Neuronal stem cell (in vitro differentiated cells): ENCODE measurements around the gene SYNDIG1.

Experiments
- DNase-seq: peaks from one replicate; pipeline ENCODE4 v3.0.0-alpha.2; 2013; ENCODE audit warnings: low spot score
- H2AFZ ChIP-seq: one replicate; pipeline ENCODE4 v1.6.1; 2013; ENCODE audit warnings: mild to moderate bottlenecking, low read length, inconsistent platforms
- H2AK5ac ChIP-seq: 2 replicates; pipeline ENCODE4 v1.6.1; 2013; ENCODE audit warnings: low read depth, mild to moderate bottlenecking, inconsistent platforms, low read length, moderate library complexity, mixed read lengths
- H2BK120ac ChIP-seq: 2 replicates; pipeline ENCODE4 v1.6.1; 2013; ENCODE audit warnings: low read depth, mild to moderate bottlenecking, inconsistent platforms, low read length, moderate library complexity, mixed read lengths
- H2BK12ac ChIP-seq: one replicate; pipeline ENCODE4 v1.6.1; 2013; ENCODE audit warnings: low read length, inconsistent platforms
- H2BK15ac ChIP-seq: 2 replicates; pipeline ENCODE4 v1.6.1; 2013; ENCODE audit warnings: mild to moderate bottlenecking, low read length, inconsistent platforms, mixed read lengths
- H2BK5ac ChIP-seq: one replicate; pipeline ENCODE4 v1.6.1; 2013; ENCODE audit warnings: inconsistent platforms, mild to moderate bottlenecking, low read length, moderate library complexity
- H3K14ac ChIP-seq: one replicate; pipeline ENCODE4 v1.6.1; 2013; ENCODE audit warnings: low read length, inconsistent platforms
- H3K18ac ChIP-seq: 2 replicates; pipeline ENCODE4 v1.6.1; 2013; ENCODE audit warnings: low read length, inconsistent platforms
- H3K23ac ChIP-seq: 2 replicates; pipeline ENCODE4 v1.6.1; 2013; ENCODE audit warnings: low read depth, mild to moderate bottlenecking, mixed read lengths, low read length, inconsistent platforms; ENCODE audit not compliant: poor library complexity
- H3K27ac ChIP-seq: replicated peaks from 3 replicates; pipeline ENCODE4 v1.5.1; 2013; ENCODE audit warnings: low read length, inconsistent platforms
- H3K27me3 ChIP-seq, 3 experiments: 2 replicates each; pipeline ENCODE4 v1.6.1; 2013; ENCODE audit warnings: low read length in 3 of 3, mild to moderate bottlenecking in 2 of 3, inconsistent platforms in 1 of 3, low read depth in 1 of 3, mixed read lengths in 1 of 3, moderate library complexity in 1 of 3; ENCODE audit not compliant: control insufficient read depth in 3 of 3, insufficient read depth in 3 of 3
- H3K36me3 ChIP-seq, 2 donors: replicated peaks in 1 of 2; 2 replicates each; pipeline ENCODE4 v1.6.1; 2013; ENCODE audit warnings: low read length in 2 of 2; ENCODE audit not compliant: control insufficient read depth in 2 of 2, insufficient read depth in 2 of 2
- H3K4ac ChIP-seq: 2 replicates; pipeline ENCODE4 v1.6.1; 2013; ENCODE audit warnings: inconsistent platforms, mild to moderate bottlenecking, low read length, moderate library complexity
- H3K4me1 ChIP-seq, 2 donors: 1 replicate in 1 of 2; 2 replicates in 1 of 2; pipeline ENCODE4 v1.6.1; 2013; ENCODE audit warnings: low read length in 2 of 2, low read depth in 1 of 2; ENCODE audit not compliant: control insufficient read depth in 2 of 2, insufficient read depth in 1 of 2
- H3K4me2 ChIP-seq: one replicate; pipeline ENCODE4 v1.6.1; 2013; ENCODE audit warnings: mild to moderate bottlenecking, low read length, inconsistent platforms; ENCODE audit not compliant: insufficient read depth, poor library complexity, severe bottlenecking
- H3K4me3 ChIP-seq, 2 donors: 2 replicates each; pipeline ENCODE4 v1.5.1; 2013; ENCODE audit warnings: low read length in 2 of 2, mild to moderate bottlenecking in 2 of 2, inconsistent platforms in 1 of 2, moderate library complexity in 1 of 2
- H3K79me1 ChIP-seq: one replicate; pipeline ENCODE4 v1.6.1; 2013; ENCODE audit warnings: low read depth, mild to moderate bottlenecking, inconsistent platforms, low read length, moderate library complexity
- H3K9ac ChIP-seq: one replicate; pipeline ENCODE4 v1.6.1; 2013; ENCODE audit warnings: mild to moderate bottlenecking, low read depth, low read length, inconsistent platforms; ENCODE audit not compliant: poor library complexity
- H3K9me3 ChIP-seq, 2 donors: replicated peaks in 1 of 2; 2 replicates each; pipeline versions ENCODE3 to v1.6.1; 2013; ENCODE audit warnings: low read length in 2 of 2, mild to moderate bottlenecking in 2 of 2, inconsistent platforms in 1 of 2, low read depth in 1 of 2, mixed read lengths in 1 of 2, moderate library complexity in 1 of 2; ENCODE audit not compliant: control insufficient read depth in 2 of 2, insufficient read depth in 1 of 2
- H4K8ac ChIP-seq: one replicate; pipeline ENCODE4 v1.6.1; 2013; ENCODE audit warnings: low read depth, mild to moderate bottlenecking, inconsistent platforms, low read length, moderate library complexity
- H4K91ac ChIP-seq: one replicate; pipeline ENCODE4 v1.6.1; 2013; ENCODE audit warnings: low read length, low read depth, mild to moderate bottlenecking, inconsistent platforms; ENCODE audit not compliant: poor library complexity
- WGBS, 2 donors: extraction: QIAGEN DNeasy Blood & Tissue Kit; methylation state at CpG; one replicate each; pipeline ENCODE4 v1.1.7; 2013; ENCODE audit warnings: missing lambda C conversion rate in 2 of 2, mixed read lengths in 1 of 2; ENCODE audit not compliant: insufficient read length in 2 of 2, insufficient replicate concordance in 1 of 2; ENCODE audit errors: extremely low coverage in 2 of 2; 5-methylcytosine and 5-hydroxymethylcytosine counted together

SYNDIG1 gene

GRCh38 chr20:24583169-24583792, 113.9 kb downstream of the SYNDIG1 start:
- no peak overlapping the region for H3K23ac ChIP-seq
- peak overlapping the region; percentile 1 for H2BK5ac ChIP-seq
- DNase-seq, result no peak
- no peak overlapping the region for H4K91ac ChIP-seq
- no peak overlapping the region for H3K27ac ChIP-seq
- no peak overlapping the region for H2BK12ac ChIP-seq
- H3K27me3 ChIP-seq, result no peaks in the 10 kb centered on the region
- no peak overlapping the region for H3K4ac ChIP-seq
- peak overlapping the region; percentile 65 for H2AK5ac ChIP-seq
- H3K4me2 ChIP-seq, result no peak overlapping the region
- peaks cover 0 to 3% of the 10 kb centered on the region in 2 donors for H3K9me3 ChIP-seq
- H3K14ac ChIP-seq, result no peak overlapping the region
- H2AFZ ChIP-seq, result no peak overlapping the region
- H3K79me1 ChIP-seq, result no peaks in the 10 kb centered on the region
- peaks cover 0 to 2% of the 10 kb centered on the region in 2 donors for H3K36me3 ChIP-seq
- H2BK15ac ChIP-seq, result no peak overlapping the region
- no CpG with 5 or more reads among the region's 13 CpGs for WGBS, 2 donors
- H3K9ac ChIP-seq, result peak overlapping the region; percentile 15
- H3K4me1 ChIP-seq, result peaks cover 0 to 4% of the 10 kb centered on the region in 2 donors
- H4K8ac ChIP-seq, result no peak overlapping the region
- H3K4me3 ChIP-seq, result no peak overlapping the region
- H2BK120ac ChIP-seq, result no peak overlapping the region
- peak overlapping the region; percentile 24 for H3K18ac ChIP-seq

DNA sequence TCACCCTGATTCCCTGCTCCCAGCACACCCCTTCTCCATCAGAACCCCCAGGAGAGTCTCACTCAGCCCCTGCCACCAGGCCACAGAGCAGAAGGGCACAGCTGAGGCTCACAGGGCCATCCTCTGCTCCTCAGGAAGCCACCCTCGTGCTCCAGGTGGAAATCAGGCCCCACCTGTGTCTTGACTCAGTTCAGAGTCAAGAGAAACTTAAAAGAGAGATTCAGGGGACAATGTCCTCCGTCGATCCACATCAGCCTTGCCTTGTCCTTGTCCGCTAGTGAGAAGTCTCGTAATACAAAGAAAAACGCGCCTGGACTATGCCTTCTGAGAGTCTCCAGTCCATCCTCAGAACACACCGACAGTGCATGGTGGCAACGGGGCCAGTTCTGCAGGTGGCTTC, 114.6 kb downstream of the SYNDIG1 start:
- no peak overlapping the region for H2AFZ ChIP-seq
- H3K36me3 ChIP-seq, result peaks cover 0 to 2% of the 10 kb centered on the region in 2 donors
- no peak overlapping the region for H2BK5ac ChIP-seq
- H2AK5ac ChIP-seq, result no peak overlapping the region
- no peak overlapping the region for H3K23ac ChIP-seq
- no peak overlapping the region for H3K14ac ChIP-seq
- H4K8ac ChIP-seq, result no peak overlapping the region
- WGBS, 2 donors, result no CpG with 5 or more reads among the region's 9 CpGs
- no peak overlapping the region for H4K91ac ChIP-seq
- H3K18ac ChIP-seq, result peak overlapping the region; percentile 22
- no peak overlapping the region for H2BK12ac ChIP-seq
- H3K4me2 ChIP-seq, result no peak overlapping the region
- no peak overlapping the region for H3K27ac ChIP-seq
- DNase-seq, result no peak
- no peak overlapping the region for H2BK15ac ChIP-seq
- H3K9me3 ChIP-seq, result peaks cover 0 to 3% of the 10 kb centered on the region in 2 donors
- H3K4me1 ChIP-seq, result peaks cover 0 to 1% of the 10 kb centered on the region in 2 donors
- no peaks in the 10 kb centered on the region for H3K79me1 ChIP-seq
- H3K27me3 ChIP-seq, result no peaks in the 10 kb centered on the region
- H3K9ac ChIP-seq, result no peak overlapping the region
- H2BK120ac ChIP-seq, result no peak overlapping the region
- H3K4me3 ChIP-seq, result no peak overlapping the region
- no peak overlapping the region for H3K4ac ChIP-seq

DNA sequence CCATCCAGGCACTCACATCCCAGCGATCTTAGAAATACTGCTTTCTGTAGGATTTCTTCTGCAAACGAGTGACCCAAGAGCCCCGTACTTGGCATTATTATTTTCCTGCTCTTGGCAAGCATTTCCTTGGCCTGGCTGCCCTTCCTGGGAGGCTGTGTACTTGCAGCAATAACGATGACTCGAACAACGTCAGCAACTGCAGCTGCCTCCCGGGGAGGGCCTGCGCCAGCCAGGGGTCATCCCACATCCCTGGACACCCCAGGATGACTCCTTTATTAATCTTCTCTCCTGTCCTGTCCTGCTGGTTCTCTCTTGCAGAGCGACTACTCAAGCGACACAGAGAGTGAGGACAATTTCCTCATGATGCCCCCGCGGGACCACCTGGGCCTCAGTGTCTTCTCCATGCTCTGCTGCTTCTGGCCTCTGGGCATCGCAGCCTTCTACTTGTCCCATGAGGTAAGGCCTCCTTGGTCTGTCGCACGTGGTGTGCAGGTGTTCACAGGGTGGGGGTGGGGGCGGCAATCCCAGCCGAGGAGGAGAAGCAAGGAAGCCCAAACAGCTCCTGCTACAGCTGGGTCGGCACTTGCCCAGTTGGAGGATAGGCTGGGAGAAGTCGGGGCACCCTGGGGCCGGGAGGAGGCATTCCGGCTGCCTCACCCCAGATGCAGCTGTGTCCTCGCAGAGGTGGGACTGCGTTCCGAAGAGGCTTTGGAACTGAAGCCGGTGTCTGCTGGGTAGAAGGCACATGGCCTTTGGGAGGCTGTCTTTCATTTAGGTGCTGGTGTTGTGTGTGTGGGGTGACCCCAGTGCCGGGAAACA, 115.3 kb downstream of the SYNDIG1 start:
- Histone ChIP-seq H3K18ac (peak overlapping the region; percentile 41), H2BK5ac (no peak overlapping the region), H4K8ac (no peak overlapping the region), H3K23ac (peak overlapping the region; percentile 44), H2AFZ (no peak overlapping the region), H3K14ac (peak overlapping the region; percentile 65), H4K91ac (no peak overlapping the region), H3K4me1 (peaks cover 0 to 1% of the 10 kb centered on the region in 2 donors), H3K27ac (no peak overlapping the region), H3K36me3 (peaks cover 0 to 2% of the 10 kb centered on the region in 2 donors), H2BK12ac (no peak overlapping the region), H3K79me1 (no peaks in the 10 kb centered on the region), H3K4me3 (no peak overlapping the region), H3K9ac (peak overlapping the region; percentile 55), H3K9me3 (peaks cover 0 to 3% of the 10 kb centered on the region in 2 donors), H3K4me2 (no peak overlapping the region), H2AK5ac (peak overlapping the region; percentile 28), H3K4ac (no peak overlapping the region), H2BK15ac (no peak overlapping the region), H3K27me3 (no peaks in the 10 kb centered on the region), H2BK120ac (no peak overlapping the region)
- WGBS, 2 donors, result no CpG with 5 or more reads among the region's 26 CpGs
- DNase-seq, result no peak
